Measurements from ENCODE around the gene RALGPS1. TPM values are rescaled to one million over a fixed set of nuclear protein-coding genes. Genes with fewer than 3 reads are reported as not detected.

RALGPS1 gene
- total and polyA plus RNA-seq, 2 of the 8 experiments (the other 6 are each of a cell fraction or from before 2014, with no cell fraction given), result 20.0 to 23.5 TPM

- TF ChIP-seq SRF (IDR thresholded peaks at IDR 0.05; ENCODE audit: low read depth, low read length) (no peak), CREB1 (IDR thresholded peaks at IDR 0.05) (no peak), SIX5 (IDR thresholded peaks at IDR 0.05; ENCODE audit: low read depth, low read length) (no peak), YY1 (IDR thresholded peaks at IDR 0.05; ENCODE audit: low read depth, low read length) (no peak), CBX5 (IDR thresholded peaks at IDR 0.05; ENCODE audit: low read depth, low read length) (no peak), SUZ12 (IDR thresholded peaks at IDR 0.05; ENCODE audit: low read length) (no peak), ZNF274 (IDR thresholded peaks at IDR 0.05; ENCODE audit: borderline replicate concordance, extremely low read depth, low read length) (no peak), SIN3A (conservative IDR thresholded peaks at IDR 0.05 in 1 of 2, IDR thresholded peaks at IDR 0.05 in 1 of 2; ENCODE audit: low read depth in 1 of 2, low read length in 2 of 2) (no peak)
- H4K91ac ChIP-seq (replicated peaks; ENCODE audit: insufficient read length, low read length), result no peak overlapping the region
- H3K36me3 ChIP-seq (ENCODE audit: control insufficient read depth in 2 of 4, insufficient read depth in 4 of 4, low read length in 3 of 4), result no peaks in the 10 kb centered on the region
- no peak overlapping the region for H3K4me3 ChIP-seq (ENCODE audit: extremely low read depth in 1 of 4, insufficient read depth in 2 of 4, low read depth in 3 of 4, low read length in 4 of 4)
- FAIRE-seq, result no peak
- ChIA-PET POLR2A (ENCODE audit: partially characterized antibody) (interaction anchor here (1.0 kb wide), 1 partner anchor 35 kb away, joined by 3 read pairs; no protein-coding TSS in a partner anchor), CTCF (ENCODE audit: partially characterized antibody) (interaction anchor here (0.7 to 11.2 kb wide), 18 partner anchors 9 to 256 kb away, joined by 3 to 168 read pairs (median 4); no protein-coding TSS in a partner anchor)
- H3K9me3 ChIP-seq (ENCODE audit: insufficient read depth in 2 of 2, low read depth in 1 of 2, low read length in 1 of 2), result no peaks in the 10 kb centered on the region
- H3K27ac ChIP-seq (ENCODE audit: low read depth, low read length), result no peak overlapping the region
- H3K14ac ChIP-seq (ENCODE audit: insufficient read length), result no peak overlapping the region
- 90% methylated on average over 18 of the region's 19 CpGs; no CpG with 5 or more reads in 1 of the 2 experiments for WGBS, 2 experiments (ENCODE audit: extremely low coverage in 1 of 2, insufficient coverage in 1 of 2, insufficient read length in 1 of 2, insufficient replicate concordance in 2 of 2, low coverage in 1 of 2, low lambda C conversion rate in 2 of 2, missing lambda C conversion rate in 1 of 2)
- no peak overlapping the region for H2BK5ac ChIP-seq (ENCODE audit: low read depth, low read length)
- no peak overlapping the region for H3K9ac ChIP-seq (replicated peaks in 1 of 4; ENCODE audit: extremely low read depth in 1 of 4, low read depth in 3 of 4, low read length in 3 of 4)
- no peak for DNase-seq (ENCODE audit: low read depth in 1 of 2, low spot score in 2 of 2)
- H3K56ac ChIP-seq (replicated peaks; ENCODE audit: insufficient read length, low read depth, low read length), result no peak overlapping the region
- H3K4me2 ChIP-seq (ENCODE audit: insufficient read depth in 1 of 2, low read depth in 2 of 2, low read length in 2 of 2), result no peak overlapping the region
- H3K23ac ChIP-seq (ENCODE audit: insufficient read length), result no peak overlapping the region
- no peak overlapping the region for H2BK15ac ChIP-seq (ENCODE audit: low read length)
- H3K79me2 ChIP-seq (ENCODE audit: control insufficient read depth in 1 of 2, insufficient read depth in 2 of 2, low read length in 2 of 2), result no peaks in the 10 kb centered on the region
- no peaks in the 10 kb centered on the region for H3K79me1 ChIP-seq (ENCODE audit: low read depth, low read length)
- peaks cover 0 to 4% (median under 1%) of the 10 kb centered on the region in 4 experiments; a peak in 4 of 7 replicates for H3K4me1 ChIP-seq (replicated peaks in 1 of 4; ENCODE audit: control insufficient read depth in 3 of 4, insufficient read depth in 4 of 4, low read length in 3 of 4)
- H2BK120ac ChIP-seq (replicated peaks; ENCODE audit: low read depth, low read length), result no peak overlapping the region
- no peak overlapping the region for H2BK20ac ChIP-seq (ENCODE audit: low read length)
- no peaks in the 10 kb centered on the region for H3K27me3 ChIP-seq (replicated peaks in 1 of 4; ENCODE audit: control insufficient read depth in 3 of 4, extremely low read depth in 1 of 4, insufficient read depth in 3 of 4, low read length in 3 of 4)
- H2AK5ac ChIP-seq (ENCODE audit: low read depth, low read length), result no peak overlapping the region
- H4K20me1 ChIP-seq (replicated peaks in 1 of 2; ENCODE audit: control insufficient read depth in 1 of 2, insufficient read depth in 2 of 2, low read length in 2 of 2), result peaks cover 0 to 4% of the 10 kb centered on the region in 2 experiments
- peak overlapping the region; percentile 26; the same call in 1 of the 2 replicates for H4K8ac ChIP-seq (ENCODE audit: extremely low read depth, insufficient read depth, low read length)
- no peak overlapping the region for H4K5ac ChIP-seq (ENCODE audit: insufficient read length, low read depth, low read length)
- H2BK12ac ChIP-seq (ENCODE audit: low read depth, low read length), result no peak overlapping the region
- H3K18ac ChIP-seq (ENCODE audit: extremely low read depth, low read length), result no peak overlapping the region
- no peaks in the 10 kb centered on the region for H3K23me2 ChIP-seq (ENCODE audit: low read depth, low read length)
- no peak overlapping the region for H2AFZ ChIP-seq (ENCODE audit: low read length)
- H3K4ac ChIP-seq (replicated peaks; ENCODE audit: insufficient read length, low read depth, low read length), result no peak overlapping the region
Observed at GRCh38 chr9:127195976-127196825, 281.6 kb downstream of the RALGPS1 start.

All from H1 (cell line).